Astrocyte (in vitro differentiated cells and primary cell): ENCODE measurements around the gene LRRC7.

Source experiments
- CTCF ChIP-seq: IDR thresholded peaks from 2 replicates; pipeline ENCODE4 v1.5.1; 2011; ENCODE audit warnings: low read depth, mild to moderate bottlenecking, inconsistent platforms, low read length, moderate library complexity; ENCODE audit not compliant: insufficient read depth
- EZH2 ChIP-seq: IDR thresholded peaks from 2 replicates; pipeline ENCODE4 v1.6.1; 2012; ENCODE audit warnings: mild to moderate bottlenecking, low read length, inconsistent platforms; ENCODE audit not compliant: insufficient read depth

DNA sequence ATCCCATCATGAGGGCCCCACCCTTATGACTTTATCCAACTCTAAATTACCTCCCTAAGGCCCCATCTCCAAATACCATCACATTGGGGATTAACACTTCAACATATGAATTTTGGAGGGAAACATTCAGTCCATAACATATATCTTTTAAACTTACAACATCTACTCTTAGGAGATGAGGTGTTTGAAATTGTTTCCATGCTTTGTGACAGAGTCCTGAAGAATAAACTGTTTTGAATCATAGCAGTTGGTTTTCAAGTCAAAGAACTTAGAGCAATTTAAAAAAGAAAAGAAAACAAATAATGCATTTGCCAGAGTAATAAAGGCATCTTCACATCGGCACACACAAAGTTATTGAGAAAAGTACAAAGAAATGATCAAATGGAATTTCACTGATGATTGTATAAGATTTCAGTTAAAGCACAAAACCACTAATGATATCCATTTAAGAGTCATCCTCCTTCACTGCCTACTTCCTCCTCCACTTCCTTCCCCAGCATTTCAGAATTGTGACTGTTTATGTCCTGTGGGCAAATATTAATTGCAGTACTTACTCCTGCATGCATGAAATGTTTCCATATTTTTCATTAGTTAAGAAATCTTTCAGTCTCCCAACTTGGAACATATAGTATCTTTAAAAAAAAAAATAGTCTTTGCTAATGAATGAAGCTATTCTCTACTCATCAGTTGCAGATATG lies 435.6 kb downstream of the LRRC7 start:
- TF ChIP-seq CTCF (no peak), EZH2 (no peak)
